Fibroblast of skin of scalp (primary cell): ENCODE measurements around the gene TRAPPC6A. TPM values are rescaled to one million over a fixed set of nuclear protein-coding genes. Genes with fewer than 3 reads are reported as not detected.

ENCODE experiments used
- DNase-seq: peaks from one replicate; pipeline ENCODE4 v3.0.0-alpha.2; 2013
- polyA plus RNA-seq, 2 experiments: library from polyadenylated mRNA; unstranded; fragments of 120-200 nt; gene quantifications; one replicate each; pipeline ENCODE4 v1.2.1, GENCODE V29; 2013; ENCODE audit not compliant: insufficient read length in 2 of 2

Gene TRAPPC6A, protein sequence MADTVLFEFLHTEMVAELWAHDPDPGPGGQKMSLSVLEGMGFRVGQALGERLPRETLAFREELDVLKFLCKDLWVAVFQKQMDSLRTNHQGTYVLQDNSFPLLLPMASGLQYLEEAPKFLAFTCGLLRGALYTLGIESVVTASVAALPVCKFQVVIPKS
- 13.1 TPM for polyA plus RNA-seq (2013, experiment 1 of 2; ENCODE audit: insufficient read length)
- 12.7 TPM for polyA plus RNA-seq (2013, experiment 2 of 2; ENCODE audit: insufficient read length)

DNA sequence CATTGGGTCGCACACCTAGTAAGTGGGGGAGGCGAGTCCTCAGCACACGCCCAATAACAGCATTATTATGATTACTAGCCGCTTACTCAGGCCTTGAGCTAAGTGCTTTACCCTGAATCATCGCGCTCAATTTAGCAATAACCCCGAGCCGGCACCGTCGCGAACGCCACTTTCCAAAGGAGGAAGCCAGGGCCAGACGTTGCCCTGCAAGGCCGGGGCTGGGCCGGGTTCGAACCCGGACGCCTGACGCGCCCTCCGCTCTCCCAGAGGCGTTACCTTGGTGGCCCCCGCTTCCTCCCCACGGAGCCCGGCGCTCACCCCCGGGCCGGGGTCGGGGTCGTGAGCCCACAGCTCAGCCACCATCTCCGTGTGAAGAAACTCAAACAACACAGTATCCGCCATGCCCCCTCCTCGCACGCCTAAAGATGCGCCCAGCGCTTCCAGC, at the start of gene TRAPPC6A:
TSS of gene TRAPPC6A (minus strand) at position 421 of the 445 bp plus-strand sequence. CDS start at position 402, 19 bp downstream.
- DNase-seq, result peak; percentile 29

- DNase-seq, result no peak
Measured at GRCh38 chr19:45224645-45225044, 46.6 kb upstream of the TRAPPC6A start.

GRCh38 chr19:45223879-45224278, 45.8 kb upstream of the TRAPPC6A start:
- no peak for DNase-seq

- no peak for DNase-seq
Measured at GRCh38 chr19:45222724-45223123, 44.7 kb upstream of the TRAPPC6A start.

- no peak for DNase-seq
Measured at GRCh38 chr19:45218911-45219743, 41.1 kb upstream of the TRAPPC6A start.

GRCh38 chr19:45218426-45218825, 40.4 kb upstream of the TRAPPC6A start:
- no peak for DNase-seq

GRCh38 chr19:45217957-45218334, 39.9 kb upstream of the TRAPPC6A start:
- DNase-seq, result no peak

- DNase-seq, result no peak
Measured at GRCh38 chr19:45217193-45217956, 39.3 kb upstream of the TRAPPC6A start.

DNA sequence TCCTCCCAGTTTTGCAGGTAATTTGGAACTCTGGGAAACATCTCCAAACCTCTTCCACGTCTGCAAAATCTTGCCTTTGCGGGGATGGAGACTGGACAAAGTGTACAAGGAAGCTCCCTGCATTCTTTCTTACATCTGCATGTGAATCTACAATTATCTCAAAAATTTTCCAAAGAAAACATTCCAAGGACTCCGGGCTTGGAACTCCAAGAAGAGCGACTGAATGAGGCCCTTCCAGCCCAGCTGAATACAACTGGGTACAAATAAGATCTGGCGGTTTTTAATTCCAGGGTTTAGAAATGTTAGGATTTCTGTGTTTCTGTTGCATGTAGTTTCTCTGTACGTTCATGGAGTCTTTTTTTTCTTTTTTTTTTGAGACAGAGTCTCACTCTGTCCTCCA, 38.6 kb upstream of the TRAPPC6A start:
- peak; percentile 69 for DNase-seq

DNA sequence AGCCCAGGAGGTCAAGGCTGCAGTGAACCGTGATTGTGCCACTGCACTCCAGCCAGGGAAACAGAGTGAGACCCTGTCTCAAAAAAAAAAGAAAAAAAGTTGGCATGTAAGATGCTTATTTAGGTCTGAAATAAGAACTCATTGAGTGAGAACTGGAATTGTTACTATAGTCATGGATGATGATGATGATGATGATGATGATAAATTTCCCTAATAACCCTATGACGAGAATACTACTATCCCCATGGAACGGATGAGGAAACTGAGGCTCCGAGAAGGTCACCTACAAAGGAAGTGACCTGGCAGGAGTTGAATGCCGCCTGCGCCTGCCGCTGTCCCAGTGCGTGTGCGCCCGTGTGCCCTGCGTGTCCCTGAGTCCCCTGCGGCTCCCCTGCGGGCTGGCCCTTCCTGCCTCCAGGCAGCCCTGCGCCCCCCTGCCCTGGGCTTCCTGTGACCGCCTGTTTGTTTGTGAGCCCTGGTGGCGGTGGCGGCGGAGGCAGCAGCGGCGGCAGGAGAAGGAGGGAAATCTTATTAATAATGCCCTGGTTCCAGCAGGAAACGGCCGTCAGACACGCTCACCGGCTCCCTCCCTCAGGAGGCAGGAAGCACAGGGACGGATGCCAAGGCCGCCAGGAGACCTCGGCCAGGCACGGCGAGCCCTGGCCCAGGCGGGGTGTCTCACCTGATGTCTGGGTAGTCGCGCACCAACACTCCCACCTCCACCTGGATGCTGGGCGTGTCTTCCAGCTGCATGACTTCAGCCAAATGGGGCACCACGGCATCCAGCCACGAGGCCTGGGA, 37.6 kb upstream of the TRAPPC6A start:
- no peak for DNase-seq

DNA sequence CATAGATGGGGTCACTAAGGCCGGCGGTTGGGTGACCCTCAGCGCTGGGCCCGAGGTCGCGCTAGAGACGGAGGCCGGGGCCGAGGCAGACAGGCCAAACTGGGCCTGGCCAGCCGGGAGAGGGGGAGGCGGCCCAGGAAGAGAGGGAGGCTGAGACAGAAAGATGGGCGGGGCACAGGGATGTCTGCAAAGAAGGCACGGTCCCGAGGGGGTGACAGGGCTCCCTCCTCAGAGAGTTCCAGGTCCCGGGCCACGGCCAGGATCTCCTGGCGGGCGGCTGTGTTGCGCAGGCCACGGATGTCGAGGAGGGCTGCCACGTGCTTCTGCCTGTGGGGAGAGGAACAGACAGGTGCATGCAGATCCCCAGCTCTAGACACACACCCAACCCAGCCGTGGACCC, 35.0 kb upstream of the TRAPPC6A start:
- no peak for DNase-seq

- DNase-seq, result no peak
Measured at GRCh38 chr19:45211751-45212381, 33.8 kb upstream of the TRAPPC6A start.

DNA sequence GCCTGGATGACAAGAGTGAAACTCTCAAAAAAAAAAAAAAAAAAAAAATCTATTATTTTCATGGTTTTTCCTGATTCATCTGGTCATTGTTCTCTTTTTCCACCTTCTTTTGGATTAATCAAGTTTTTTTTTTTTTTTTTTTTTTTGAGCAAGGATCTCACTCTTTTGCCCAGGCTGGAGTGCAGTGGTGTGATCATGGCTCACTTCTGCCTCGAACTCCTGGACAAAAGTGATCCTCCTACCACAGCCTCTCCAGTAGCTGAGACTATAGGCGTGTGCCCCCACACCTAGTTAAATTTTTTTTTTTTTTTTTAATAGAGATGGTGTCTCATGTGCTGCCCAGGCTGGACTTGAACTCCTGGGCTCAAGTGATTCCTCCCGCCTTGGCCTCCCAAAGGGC, 28.3 kb upstream of the TRAPPC6A start:
- no peak for DNase-seq

DNA sequence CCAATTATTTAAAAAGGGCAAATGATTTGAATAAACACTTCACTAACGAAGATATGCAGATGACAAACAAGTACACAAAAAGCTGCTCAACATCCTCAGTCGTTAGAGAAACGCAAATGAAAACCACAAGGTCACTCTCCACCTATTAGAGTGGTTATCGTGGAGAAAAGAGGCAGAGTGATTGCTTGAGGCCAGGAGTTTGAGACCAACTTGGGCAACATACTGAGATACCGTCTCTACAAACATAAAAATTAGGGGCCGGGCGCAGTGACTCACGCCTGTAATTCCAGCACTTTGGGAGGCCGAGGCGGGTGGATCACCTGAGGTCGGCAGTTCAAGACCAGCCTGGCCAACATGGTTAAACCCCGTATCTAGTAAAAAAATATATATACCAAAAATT, 27.8 kb upstream of the TRAPPC6A start:
- no peak for DNase-seq

GRCh38 chr19:45202637-45203036, 24.6 kb upstream of the TRAPPC6A start:
- DNase-seq, result no peak

DNA sequence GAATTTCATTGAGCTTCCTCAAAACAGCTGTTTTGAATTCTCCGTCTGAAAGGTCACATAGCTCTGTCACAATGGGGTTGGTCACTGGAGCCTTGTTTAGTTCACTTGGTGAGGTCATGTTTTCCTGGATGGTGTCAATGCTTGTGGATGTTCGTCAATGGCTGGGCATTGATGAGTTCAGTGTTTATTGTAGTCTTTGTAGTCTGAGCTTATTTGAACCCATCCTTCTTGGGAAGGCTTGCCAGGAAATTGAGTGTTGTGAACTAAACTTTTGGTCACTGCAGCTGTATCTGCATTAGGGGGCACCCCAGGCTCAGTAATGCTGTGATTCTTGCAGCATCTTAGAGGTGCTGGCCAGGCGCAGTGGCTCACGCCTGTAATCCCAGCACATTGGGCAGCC, 22.5 kb upstream of the TRAPPC6A start:
- peak; percentile 55 for DNase-seq

- DNase-seq, result no peak
Measured at GRCh38 chr19:45195764-45196163, 17.7 kb upstream of the TRAPPC6A start.

DNA sequence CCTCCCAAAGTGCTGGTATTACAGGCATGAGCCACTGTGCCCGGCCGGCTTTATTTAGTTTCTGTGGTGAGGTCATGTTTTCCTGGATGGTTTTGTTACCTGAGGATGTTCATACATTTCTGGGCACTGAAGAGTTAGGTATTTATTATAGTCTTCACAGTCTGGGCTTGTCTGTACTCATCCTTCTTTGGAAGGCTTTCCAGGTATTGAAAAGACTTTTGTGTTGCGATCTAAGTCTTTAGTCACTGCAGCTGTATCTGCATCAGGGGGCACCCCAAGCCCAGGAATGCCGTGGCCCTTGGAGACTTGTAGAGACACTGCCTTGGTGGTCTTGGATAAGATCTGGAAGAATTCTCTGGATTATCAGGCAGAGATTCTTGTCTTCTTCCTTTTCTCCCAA, 13.3 kb upstream of the TRAPPC6A start:
- DNase-seq, result no peak

DNA sequence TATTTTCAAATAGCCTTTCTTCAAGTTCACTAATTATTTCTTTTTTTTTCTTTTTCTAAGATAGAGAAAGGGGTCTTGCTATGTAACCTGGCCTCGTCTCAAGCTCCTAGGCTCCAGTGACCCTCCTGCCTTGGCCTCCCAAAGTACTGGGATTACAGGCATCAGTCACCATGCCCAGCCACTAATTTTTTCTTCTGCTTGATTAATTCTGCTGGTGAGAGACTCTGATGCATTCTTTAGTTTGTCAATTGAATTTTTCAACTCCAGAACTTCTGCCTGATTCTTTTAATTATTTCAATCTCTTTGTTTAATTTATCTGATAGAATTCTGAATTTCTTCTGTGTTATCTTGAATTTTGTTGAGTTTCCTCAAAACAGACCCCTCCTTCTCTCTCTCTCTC, 11.9 kb upstream of the TRAPPC6A start:
- DNase-seq, result no peak

DNA sequence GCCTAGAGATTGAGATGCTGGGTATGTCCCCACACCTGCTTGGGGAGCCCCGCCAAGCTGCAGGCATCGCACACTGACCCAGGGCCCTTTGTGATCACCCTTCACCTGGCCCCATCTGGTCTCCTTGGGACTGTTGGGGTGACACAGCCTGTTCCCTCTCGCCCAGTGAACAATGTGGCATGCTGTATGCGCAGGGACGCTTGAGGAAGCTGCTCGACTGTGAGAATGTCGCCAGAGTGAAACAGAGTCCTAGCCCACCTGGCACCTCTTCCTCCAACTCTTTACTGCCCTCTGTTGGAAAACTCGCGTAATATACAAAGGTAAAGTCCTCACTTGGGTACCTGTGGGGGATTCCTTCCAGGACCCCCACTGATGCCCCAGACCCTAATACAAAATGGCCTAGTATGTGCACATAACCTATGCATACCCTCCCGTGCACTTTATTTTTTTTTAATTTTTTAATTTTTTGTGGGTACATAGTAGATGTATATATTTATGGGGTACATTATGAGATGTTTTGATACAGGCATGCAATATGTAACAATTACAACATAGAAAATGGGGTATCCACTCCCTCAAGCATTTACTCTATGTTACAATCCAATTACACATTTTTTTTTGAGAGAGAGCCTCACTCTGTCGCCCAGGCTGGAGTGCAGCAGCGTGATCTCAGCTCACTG, 9.5 kb upstream of the TRAPPC6A start:
- no peak for DNase-seq
